OCI-LY1 (cell line): ENCODE data around the gene TRIM63.

Source experiments
- H2AFZ ChIP-seq: fragments of 200-600 bp; sonication (generic), shearing (Covaris generic); 2 replicates; pipeline ENCODE4 v1.6.0; 2014; ENCODE audit warnings: antibody characterized with exemption, mild to moderate bottlenecking, low read length
- H3F3A ChIP-seq: fragments of 200-600 bp; sonication (generic), shearing (Covaris generic); 2 replicates; pipeline ENCODE4 v1.6.0; 2014; ENCODE audit warnings: mild to moderate bottlenecking, antibody characterized with exemption, low read length, moderate library complexity; ENCODE audit not compliant: insufficient read depth
- H3K27ac ChIP-seq: fragments of 200-600 bp; sonication (generic); 2 replicates; pipeline ENCODE4 v1.5.1; 2014; ENCODE audit warnings: low read length, mixed run types, mild to moderate bottlenecking, low read depth; ENCODE audit not compliant: poor library complexity, severe bottlenecking
- H3K27me3 ChIP-seq: fragments of 200-600 bp; sonication (generic); 2 replicates; pipeline ENCODE4 v1.6.0; 2014; ENCODE audit warnings: antibody characterized with exemption, mild to moderate bottlenecking, low read length, moderate library complexity; ENCODE audit not compliant: insufficient read depth
- H3K36me3 ChIP-seq: fragments of 200-600 bp; sonication (generic); 2 replicates; pipeline ENCODE4 v1.6.1; 2014; ENCODE audit warnings: mild to moderate bottlenecking, antibody characterized with exemption, low read length, moderate library complexity, mixed read lengths; ENCODE audit not compliant: insufficient read depth
- H3K4me1 ChIP-seq: fragments of 200-600 bp; sonication (generic); 2 replicates; pipeline ENCODE4 v1.5.1; 2014; ENCODE audit warnings: mild to moderate bottlenecking, low read length, moderate library complexity; ENCODE audit not compliant: insufficient read depth, severe bottlenecking
- H3K4me2 ChIP-seq: fragments of 200-600 bp; sonication (generic), shearing (Covaris generic); 2 replicates; pipeline ENCODE4 v1.6.1; 2014; ENCODE audit warnings: low read length
- H3K4me3 ChIP-seq: fragments of 200-600 bp; sonication (generic); 2 replicates; pipeline ENCODE4 v1.5.1; 2014; ENCODE audit warnings: low read length, low read depth, mild to moderate bottlenecking, mixed read lengths; ENCODE audit not compliant: poor library complexity, severe bottlenecking
- H3K79me2 ChIP-seq: fragments of 200-600 bp; shearing (Covaris generic); 2 replicates; pipeline ENCODE4 v1.6.1; 2016; ENCODE audit warnings: mixed run types, low read length, mixed read lengths; ENCODE audit not compliant: insufficient read depth
- H3K9ac ChIP-seq: fragments of 200-600 bp; sonication (generic), shearing (Covaris generic); 2 replicates; pipeline ENCODE4 v1.6.1; 2014; ENCODE audit warnings: mild to moderate bottlenecking, low read length, mixed read lengths
- H3K9me2 ChIP-seq: fragments of 200-600 bp; sonication (generic), shearing (Covaris generic); 2 replicates; pipeline ENCODE4 v1.6.1; 2014; ENCODE audit warnings: low read depth, mild to moderate bottlenecking, low read length, mixed read lengths
- H3K9me3 ChIP-seq: fragments of 200-600 bp; shearing (Covaris generic); 2 replicates; pipeline ENCODE4 v1.6.1; 2014; ENCODE audit warnings: low read length, mixed read lengths
- H4K20me1 ChIP-seq: fragments of 200-600 bp; sonication (generic), shearing (Covaris generic); 2 replicates; pipeline ENCODE4 v1.6.0; 2016; ENCODE audit warnings: mild to moderate bottlenecking, low read length; ENCODE audit not compliant: insufficient read depth
- EZH2 ChIP-seq: fragments of 200-600 bp; sonication (generic), shearing (Covaris generic); IDR thresholded peaks from 2 replicates; pipeline ENCODE4 v1.8.0; 2017; ENCODE audit warnings: borderline replicate concordance, mixed run types, mild to moderate bottlenecking, antibody characterized with exemption, low read length, moderate library complexity, mixed read lengths
- TF ChIP-seq, protein P1 (sequence below): fragments of 200-600 bp; sonication (generic), shearing (Covaris generic); IDR thresholded peaks from 2 replicates; pipeline ENCODE4 v1.5.1; 2017; ENCODE audit warnings: mild to moderate bottlenecking, antibody characterized with exemption, low read length, moderate library complexity, mixed read lengths

The TRIM63 gene

DNA sequence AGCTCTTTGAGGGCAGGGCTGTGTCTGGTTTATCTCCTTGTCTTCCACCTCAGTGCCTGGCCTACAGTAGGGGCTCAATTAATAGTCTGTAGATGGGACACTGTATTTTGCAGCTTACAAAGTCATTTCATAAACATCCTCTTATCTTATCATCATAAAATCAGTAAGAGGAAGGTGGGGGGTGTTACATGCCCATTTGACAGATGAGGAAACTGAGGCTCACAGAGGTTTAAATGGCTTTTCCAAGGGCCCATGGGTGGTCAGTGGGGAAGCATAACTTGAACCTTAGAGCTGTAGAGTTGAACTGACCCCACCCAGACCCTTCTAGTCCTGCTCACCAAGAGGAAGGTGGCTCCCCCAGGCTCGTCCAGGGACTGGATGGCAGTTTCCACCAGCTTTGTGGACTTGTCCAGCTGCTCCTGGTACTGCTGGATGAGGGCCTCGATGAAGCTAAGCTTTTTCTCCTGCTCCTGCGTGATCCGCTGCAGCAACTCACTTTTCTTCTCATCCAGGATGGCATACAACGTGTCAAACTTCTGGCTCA lies 9.3 kb downstream of the TRIM63 start:
- H3K4me3 ChIP-seq = no peak overlapping the region
- no peaks in the 10 kb centered on the region for H3F3A ChIP-seq
- no peaks in the 10 kb centered on the region for H3K9me3 ChIP-seq
- H4K20me1 ChIP-seq = no peaks in the 10 kb centered on the region
- no peak overlapping the region for H3K27ac ChIP-seq
- H3K79me2 ChIP-seq = no peaks in the 10 kb centered on the region
- H3K9ac ChIP-seq = no peak overlapping the region
- no peaks in the 10 kb centered on the region for H3K4me1 ChIP-seq
- TF ChIP-seq EZH2 = no peak
- TF ChIP-seq, protein P1, sequence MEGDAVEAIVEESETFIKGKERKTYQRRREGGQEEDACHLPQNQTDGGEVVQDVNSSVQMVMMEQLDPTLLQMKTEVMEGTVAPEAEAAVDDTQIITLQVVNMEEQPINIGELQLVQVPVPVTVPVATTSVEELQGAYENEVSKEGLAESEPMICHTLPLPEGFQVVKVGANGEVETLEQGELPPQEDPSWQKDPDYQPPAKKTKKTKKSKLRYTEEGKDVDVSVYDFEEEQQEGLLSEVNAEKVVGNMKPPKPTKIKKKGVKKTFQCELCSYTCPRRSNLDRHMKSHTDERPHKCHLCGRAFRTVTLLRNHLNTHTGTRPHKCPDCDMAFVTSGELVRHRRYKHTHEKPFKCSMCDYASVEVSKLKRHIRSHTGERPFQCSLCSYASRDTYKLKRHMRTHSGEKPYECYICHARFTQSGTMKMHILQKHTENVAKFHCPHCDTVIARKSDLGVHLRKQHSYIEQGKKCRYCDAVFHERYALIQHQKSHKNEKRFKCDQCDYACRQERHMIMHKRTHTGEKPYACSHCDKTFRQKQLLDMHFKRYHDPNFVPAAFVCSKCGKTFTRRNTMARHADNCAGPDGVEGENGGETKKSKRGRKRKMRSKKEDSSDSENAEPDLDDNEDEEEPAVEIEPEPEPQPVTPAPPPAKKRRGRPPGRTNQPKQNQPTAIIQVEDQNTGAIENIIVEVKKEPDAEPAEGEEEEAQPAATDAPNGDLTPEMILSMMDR = no peak
- no peaks in the 10 kb centered on the region for H3K9me2 ChIP-seq
- 0 out of 2 replicates have a peak, but pooled peaks cover 11% of the 10 kb centered on the region for H3K27me3 ChIP-seq
- H2AFZ ChIP-seq = no peak overlapping the region
- H3K4me2 ChIP-seq = no peak overlapping the region
- H3K36me3 ChIP-seq = no peaks in the 10 kb centered on the region

DNA sequence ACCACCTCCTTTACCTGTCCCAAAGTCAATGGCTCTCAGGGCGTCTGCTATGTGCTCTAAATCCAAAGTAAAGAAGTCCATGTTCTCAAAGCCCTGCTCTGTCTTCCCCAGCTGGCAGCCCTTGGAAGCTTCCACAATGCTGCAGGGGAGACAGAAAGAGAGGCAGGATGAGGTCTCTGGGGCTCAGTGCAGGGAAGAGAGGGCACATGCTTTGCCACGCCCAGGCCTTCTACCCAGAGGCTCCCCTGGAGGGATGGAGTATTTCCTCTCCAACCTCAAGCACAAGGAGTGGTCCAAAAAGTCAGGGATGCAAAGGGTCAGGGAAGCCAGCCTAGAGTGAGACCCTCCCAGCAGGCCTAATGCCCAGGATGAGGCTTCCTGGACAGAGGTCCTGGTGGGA lies 10.2 kb downstream of the TRIM63 start:
- H3K9me3 ChIP-seq = no peaks in the 10 kb centered on the region
- 0 out of 2 replicates have a peak, but pooled peaks cover 11% of the 10 kb centered on the region for H3K27me3 ChIP-seq

DNA sequence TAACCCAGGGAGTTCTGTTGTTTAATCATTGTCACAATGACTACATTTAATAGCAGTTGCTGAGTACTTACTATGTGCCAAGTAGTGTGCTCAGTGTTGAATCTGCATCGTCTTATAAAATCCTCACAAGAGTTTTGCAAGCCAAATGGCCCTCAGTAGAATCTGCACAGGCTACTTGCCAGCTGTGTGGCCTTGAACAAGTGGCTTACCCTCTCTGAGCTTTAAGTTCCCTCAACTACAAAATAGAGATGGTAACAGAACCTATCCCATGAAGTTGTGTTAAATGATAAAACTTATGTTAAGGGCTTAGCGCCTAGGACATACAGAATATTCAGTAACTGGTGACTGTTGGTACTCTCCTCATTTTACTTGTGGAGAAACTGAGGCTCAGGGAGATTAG lies 12.4 kb downstream of the TRIM63 start:
- H3K27ac ChIP-seq = no peak overlapping the region
- no peaks in the 10 kb centered on the region for H3K79me2 ChIP-seq
- H3F3A ChIP-seq = no peaks in the 10 kb centered on the region
- H3K9ac ChIP-seq = no peak overlapping the region
- no peaks in the 10 kb centered on the region for H4K20me1 ChIP-seq
- H3K27me3 ChIP-seq = 0 out of 2 replicates have a peak, but pooled peaks cover 6% of the 10 kb centered on the region
- no peaks in the 10 kb centered on the region for H3K9me3 ChIP-seq
- no peak overlapping the region for H3K4me3 ChIP-seq
- no peaks in the 10 kb centered on the region for H3K9me2 ChIP-seq
- H3K36me3 ChIP-seq = no peaks in the 10 kb centered on the region
- H2AFZ ChIP-seq = no peak overlapping the region
- no peak for TF ChIP-seq EZH2
- H3K4me1 ChIP-seq = no peaks in the 10 kb centered on the region
- H3K4me2 ChIP-seq = no peak overlapping the region

More for the DNA sequence above, 10.2 kb downstream of the TRIM63 start:
- Histone ChIP-seq H3K27ac (no peak overlapping the region), H3K4me1 (no peaks in the 10 kb centered on the region), H2AFZ (no peak overlapping the region), H4K20me1 (no peaks in the 10 kb centered on the region), H3K36me3 (no peaks in the 10 kb centered on the region), H3K4me2 (no peak overlapping the region), H3K9me2 (no peaks in the 10 kb centered on the region), H3K4me3 (no peak overlapping the region), H3F3A (no peaks in the 10 kb centered on the region), H3K79me2 (no peaks in the 10 kb centered on the region), H3K9ac (no peak overlapping the region)
- TF ChIP-seq, protein P1 = no peak
